CD4-positive, alpha-beta T cell (primary cell): ENCODE data around the gene TLX2. TPM values are rescaled to one million over a fixed set of nuclear protein-coding genes. Genes with fewer than 3 reads are reported as not detected.
A peak's percentile ranks its signal among the peaks of the same experiment; 100 is the strongest.

Experiments used
- ATAC-seq: fragments of 200-7000 bp; cut with Tn5 transposase; one replicate; pipeline ENCODE4 v1.10.0; 2022; ENCODE audit warnings: mild to moderate bottlenecking; ENCODE audit not compliant: poor library complexity
- CTCF ChIA-PET: fragments of 350-600 bp; sonication (Branson Sonifier 250); formaldehyde crosslinking; loops from one replicate; lab custom pipeline; 2021; ENCODE audit warnings: antibody characterized with exemption, inconsistent platforms; lab: Charles Lee
- POLR2A ChIA-PET: fragments of 350-600 bp; sonication (Branson Sonifier 250); formaldehyde crosslinking; loops from one replicate; lab custom pipeline; 2021; ENCODE audit warnings: antibody characterized with exemption, inconsistent platforms; lab: Charles Lee
- DNase-seq, 14 experiments: peaks; one replicate each; pipeline ENCODE4 v3.0.0-alpha.2; 2013 to 2020; ENCODE audit warnings: mixed read lengths in 2 of 14
- H3K27ac ChIP-seq, 2 donors: one replicate each; pipeline versions ENCODE4 v1.5.1 to v1.7.0; 2013; ENCODE audit warnings: low read length in 2 of 2, low read depth in 1 of 2, mild to moderate bottlenecking in 1 of 2
- H3K27me3 ChIP-seq, 2 experiments: 1 replicate in 1 of 2; 2 replicates in 1 of 2; pipeline versions ENCODE4 v1.6.1 to v1.7.0; 2013; ENCODE audit warnings: low read length in 2 of 2, control low read depth in 1 of 2, mild to moderate bottlenecking in 1 of 2, moderate library complexity in 1 of 2; ENCODE audit not compliant: insufficient read depth in 2 of 2, control insufficient read depth in 1 of 2
- H3K36me3 ChIP-seq: one replicate; pipeline ENCODE4 v1.6.1; 2013; ENCODE audit warnings: low read length, control low read depth; ENCODE audit not compliant: insufficient read depth
- H3K4me1 ChIP-seq: one replicate; pipeline ENCODE4 v1.6.1; 2013; ENCODE audit warnings: low read length, control low read depth; ENCODE audit not compliant: insufficient read depth
- H3K4me3 ChIP-seq: one replicate; pipeline ENCODE4 v1.5.1; 2013; ENCODE audit warnings: mild to moderate bottlenecking, low read length, moderate library complexity
- H3K9me3 ChIP-seq, 2 experiments: 1 replicate in 1 of 2; 2 replicates in 1 of 2; pipeline versions ENCODE4 v1.6.1 to v1.7.0; 2013; ENCODE audit warnings: low read length in 2 of 2, mild to moderate bottlenecking in 2 of 2, control low read depth in 1 of 2, moderate library complexity in 1 of 2; ENCODE audit not compliant: control insufficient read depth in 1 of 2, insufficient read depth in 1 of 2
- H3K27ac Mint-ChIP-seq: one replicate; pipeline ENCODE4 v1.8.0; 2020; ENCODE audit warnings: mixed read lengths
- H3K27me3 Mint-ChIP-seq: one replicate; pipeline ENCODE4 v1.8.0; 2021; ENCODE audit warnings: mixed read lengths
- H3K36me3 Mint-ChIP-seq: one replicate; pipeline ENCODE4 v1.8.0; 2021; ENCODE audit warnings: low read depth, mixed read lengths
- H3K4me1 Mint-ChIP-seq: one replicate; pipeline ENCODE4 v1.8.0; 2021; ENCODE audit warnings: low read depth, mixed read lengths
- H3K4me3 Mint-ChIP-seq: one replicate; pipeline ENCODE4 v1.8.0; 2020; ENCODE audit warnings: mild to moderate bottlenecking, mixed read lengths
- H3K9me3 Mint-ChIP-seq: one replicate; pipeline ENCODE4 v1.8.0; 2020; ENCODE audit warnings: mixed read lengths
- CTCF ChIP-seq: fragments of 200-600 bp; IDR thresholded peaks from one replicate; pipeline ENCODE4 v1.8.0; 2022; ENCODE audit warnings: antibody characterized with exemption, mild to moderate bottlenecking
- intact Hi-C, 2 experiments: fragments of 100-400 bp; cut with DNase I in 1 of 2; cut with micrococcal nuclease in 1 of 2; formaldehyde crosslinking; loops; one replicate each; pipeline versions ENCODE4 v1.15.1 to v1.9.0; 2023 to 2025; cut with DNase I, micrococcal nuclease
- total RNA-seq, 174 experiments: library from RNA in 2 of 174; stranded (reverse) in 2 of 174; gene quantifications; one replicate each; pipeline ENCODE4 v1.2.3 and lab custom pipeline; 2021 to 2026

TLX2 gene
- total RNA-seq, 2 experiments from 2014 or later = 0.14 to 0.30 TPM

- ATAC-seq (no peak), DNase-seq (no peak)
- H3K27ac Mint-ChIP-seq = no peak overlapping the region
- Histone ChIP-seq H3K27ac (no peak overlapping the region), H3K27me3 (peaks cover 63 to 72% of the 10 kb centered on the region in 2 experiments), H3K36me3 (peaks cover 18% of the 10 kb centered on the region), H3K4me3 (no peak overlapping the region), H3K9me3 (peaks cover 0 to 37% of the 10 kb centered on the region in 2 experiments), H3K4me1 (peaks cover 63% of the 10 kb centered on the region)
- H3K27me3 Mint-ChIP-seq = peaks cover 84% of the 10 kb centered on the region
- H3K4me1 Mint-ChIP-seq = peaks cover 78% of the 10 kb centered on the region
- TF ChIP-seq CTCF = no peak
- H3K4me3 Mint-ChIP-seq = peak overlapping the region; percentile 48
- H3K9me3 Mint-ChIP-seq = no peaks in the 10 kb centered on the region
- ChIA-PET POLR2A (interaction anchor here (0.6 to 4.5 kb wide), 3 partner anchors 19 to 47 kb away, joined by 3 to 21 read pairs (median 10); partner anchors contain the start of genes AUP1, CCDC142, HTRA2 and INO80B), CTCF (interaction anchor here (2.3 kb wide), 1 partner anchor 18 kb away, joined by 9 read pairs; the partner anchor contains the start of genes CCDC142 and TTC31)
- peaks cover 21% of the 10 kb centered on the region for H3K36me3 Mint-ChIP-seq
- intact Hi-C loops = no loop called here
These were observed 12.7 kb upstream of the TLX2 start for GRCh38 chr2:74501335-74502071.

- peaks cover 63 to 72% of the 10 kb centered on the region in 2 experiments for H3K27me3 ChIP-seq
These were observed 12.0 kb upstream of the TLX2 start for GRCh38 chr2:74502147-74502719.

More at GRCh38 chr2:74502147-74502719, 12.0 kb upstream of the TLX2 start:
- no peak overlapping the region for H3K27ac ChIP-seq
- Mint-ChIP-seq H3K4me1 (peaks cover 86% of the 10 kb centered on the region), H3K4me3 (peak overlapping the region; percentile 60), H3K36me3 (peaks cover 28% of the 10 kb centered on the region), H3K9me3 (no peaks in the 10 kb centered on the region), H3K27ac (no peak overlapping the region), H3K27me3 (peaks cover 90% of the 10 kb centered on the region)
- intact Hi-C loops = no loop called here
- peaks cover 0 to 37% of the 10 kb centered on the region in 2 experiments for H3K9me3 ChIP-seq
- DNase-seq = no peak
- H3K4me3 ChIP-seq = peak overlapping the region; percentile 53
- peaks cover 18% of the 10 kb centered on the region for H3K36me3 ChIP-seq
- peaks cover 70% of the 10 kb centered on the region for H3K4me1 ChIP-seq
- no peak for TF ChIP-seq CTCF
- POLR2A ChIA-PET = no interaction called here
- CTCF ChIA-PET = interaction anchor here (2.3 kb wide), 1 partner anchor 19 kb away, joined by 9 read pairs; the partner anchor contains the start of genes CCDC142 and TTC31
- ATAC-seq = no peak
